PC-3 (cell line): ENCODE measurements around the gene ATOH8. TPM values are rescaled to one million over a fixed set of nuclear protein-coding genes. Genes with fewer than 3 reads are reported as not detected.

Experiments
- ATAC-seq: fragments of 200-7000 bp; cut with Tn5 transposase; 2 replicates; pipeline ENCODE4 v1.9.1; 2020; ENCODE audit warnings: mild to moderate bottlenecking, moderate library complexity
- BruUV-seq: library from RNA; stranded (reverse); fragments of 400-500 nt; replicated peaks from 2 replicates; lab custom pipeline; 2021; lab: Mats Ljungman, UMichigan
- CTCF ChIA-PET: fragments of 300-600 bp; sonication (Branson Sonifier 250); formaldehyde crosslinking; loops from one replicate; lab custom pipeline; 2022; ENCODE audit warnings: antibody characterized with exemption; lab: Charles Lee
- POLR2A ChIA-PET: fragments of 300-600 bp; sonication (Branson Sonifier 250); formaldehyde crosslinking; loops from one replicate; lab custom pipeline; 2022; ENCODE audit warnings: antibody characterized with exemption; ENCODE audit not compliant: unreplicated experiment; lab: Charles Lee
- DNase-seq: peaks from one replicate; pipeline ENCODE4 v3.0.0-alpha.2; 2015
- H2AFZ ChIP-seq: fragments of 300-600 bp; sonication (generic); 2 replicates; pipeline ENCODE4 v1.6.0; 2016; ENCODE audit warnings: antibody characterized with exemption, low read length
- H3F3A ChIP-seq: fragments of 300-600 bp; sonication (generic); one replicate; pipeline ENCODE4 v1.6.0; 2017; ENCODE audit warnings: antibody characterized with exemption, low read length, control low read depth, mild to moderate bottlenecking; ENCODE audit not compliant: unreplicated experiment
- H3K27ac ChIP-seq: fragments of 300-600 bp; sonication (generic); 2 replicates; pipeline ENCODE4 v1.5.1; 2016; ENCODE audit warnings: mild to moderate bottlenecking, low read length
- H3K27me3 ChIP-seq: fragments of 300-600 bp; sonication (generic); 2 replicates; pipeline ENCODE4 v1.6.1; 2016; ENCODE audit warnings: low read length, mixed read lengths
- H3K36me3 ChIP-seq: fragments of 300-600 bp; sonication (generic); 2 replicates; pipeline ENCODE4 v1.6.1; 2016; ENCODE audit warnings: low read depth, mixed run types, low read length, mixed read lengths
- H3K4me1 ChIP-seq: fragments of 300-600 bp; sonication (generic); 2 replicates; pipeline ENCODE4 v1.5.1; 2016; ENCODE audit warnings: low read length; ENCODE audit not compliant: insufficient read depth
- H3K4me2 ChIP-seq: fragments of 300-600 bp; sonication (generic); 2 replicates; pipeline ENCODE4 v1.6.0; 2016; ENCODE audit warnings: low read length
- H3K4me3 ChIP-seq: fragments of 300-600 bp; sonication (generic); 2 replicates; pipeline ENCODE4 v1.5.1; 2016; ENCODE audit warnings: mild to moderate bottlenecking, low read length, mixed read lengths
- H3K79me2 ChIP-seq: fragments of 300-600 bp; sonication (generic); 2 replicates; pipeline ENCODE4 v1.6.1; 2017; ENCODE audit warnings: low read length, mixed read lengths
- H3K9ac ChIP-seq: fragments of 300-600 bp; sonication (generic); 2 replicates; pipeline ENCODE4 v1.6.0; 2016; ENCODE audit warnings: mild to moderate bottlenecking, low read length
- H3K9me2 ChIP-seq: fragments of 300-600 bp; sonication (generic); replicated peaks from 2 replicates; pipeline ENCODE4 v1.6.1; 2016; ENCODE audit warnings: mixed run types, low read length, mixed read lengths
- H3K9me3 ChIP-seq: fragments of 300-600 bp; sonication (generic); 2 replicates; pipeline ENCODE4 v1.6.1; 2016; ENCODE audit warnings: low read length, mixed read lengths
- H4K20me1 ChIP-seq: fragments of 300-600 bp; sonication (generic); 2 replicates; pipeline ENCODE4 v1.6.1; 2016; ENCODE audit warnings: low read length, mixed read lengths
- CTCF ChIP-seq: fragments of 300-600 bp; sonication (generic); conservative IDR thresholded peaks from 2 replicates; pipeline ENCODE4 v1.5.1; 2017; ENCODE audit warnings: antibody characterized with exemption, low read depth, mild to moderate bottlenecking, low read length
- EZH2 ChIP-seq: fragments of 300-600 bp; sonication (generic); IDR thresholded peaks from one replicate; pipeline ENCODE4 v1.6.1; 2017; ENCODE audit warnings: antibody characterized with exemption, mild to moderate bottlenecking, low read length; ENCODE audit not compliant: unreplicated experiment
- EZH2phosphoT487 ChIP-seq: fragments of 300-600 bp; sonication (generic); IDR thresholded peaks from 2 replicates; pipeline ENCODE4 v1.6.1; 2018; ENCODE audit warnings: mild to moderate bottlenecking, antibody characterized with exemption, low read length, borderline replicate concordance
- intact Hi-C: fragments of 100-400 bp; cut with micrococcal nuclease; formaldehyde crosslinking; loops from 2 replicates; pipeline ENCODE4 v1.9.0; 2023
- total RNA-seq: library from RNA; depleted of rRNA; stranded (reverse); fragments of >200 nt; gene quantifications from 2 replicates; pipeline ENCODE4 v1.2.3, GENCODE V29; 2014

Gene ATOH8
- total RNA-seq, 1 experiment from 2014 or later: 0.04 TPM

GRCh38 chr2:85721641-85722040 is 32.1 kb upstream of the ATOH8 start:
- H3K9ac ChIP-seq: no peak overlapping the region
- H3K4me1 ChIP-seq: no peaks in the 10 kb centered on the region
- H3K79me2 ChIP-seq: no peaks in the 10 kb centered on the region
- POLR2A ChIA-PET: no interaction called here
- CTCF ChIA-PET: interaction anchor here (0.7 kb wide), 1 partner anchor 106 kb away, joined by 5 read pairs; no protein-coding TSS in a partner anchor
- H3K27me3 ChIP-seq: peaks cover 5% of the 10 kb centered on the region; the same call in 1 of the 2 replicates
- H3K27ac ChIP-seq: no peak overlapping the region
- H3K36me3 ChIP-seq: no peaks in the 10 kb centered on the region
- intact Hi-C loops: no loop called here
- H3K4me3 ChIP-seq: no peak overlapping the region
- no peaks in the 10 kb centered on the region for H3K9me3 ChIP-seq
- H4K20me1 ChIP-seq: no peaks in the 10 kb centered on the region
- no peaks in the 10 kb centered on the region for H3F3A ChIP-seq
- TF ChIP-seq EZH2 (no peak), CTCF (no peak), EZH2phosphoT487 (no peak)
- no TSS peak for BruUV-seq
- H2AFZ ChIP-seq: no peak overlapping the region
- no peak for ATAC-seq
- no peaks in the 10 kb centered on the region for H3K9me2 ChIP-seq
- no peak for DNase-seq
- H3K4me2 ChIP-seq: no peak overlapping the region

- Histone ChIP-seq H3K9ac (no peak overlapping the region), H3K4me1 (no peaks in the 10 kb centered on the region), H3K27ac (no peak overlapping the region), H2AFZ (no peak overlapping the region), H4K20me1 (no peaks in the 10 kb centered on the region), H3F3A (no peaks in the 10 kb centered on the region), H3K79me2 (no peaks in the 10 kb centered on the region), H3K36me3 (no peaks in the 10 kb centered on the region), H3K27me3 (peaks cover 5% of the 10 kb centered on the region; the same call in 1 of the 2 replicates), H3K4me2 (no peak overlapping the region), H3K9me2 (no peaks in the 10 kb centered on the region), H3K9me3 (no peaks in the 10 kb centered on the region), H3K4me3 (no peak overlapping the region)
- TF ChIP-seq EZH2phosphoT487 (no peak), EZH2 (no peak), CTCF (no peak)
- DNase-seq (no peak), ATAC-seq (no peak)
- intact Hi-C loops: no loop called here
- no TSS peak for BruUV-seq
- ChIA-PET POLR2A (no interaction called here), CTCF (interaction anchor here (0.7 kb wide), 1 partner anchor 105 kb away, joined by 5 read pairs; no protein-coding TSS in a partner anchor)
These were observed 31.3 kb upstream of the ATOH8 start for GRCh38 chr2:85722519-85722918.

- Histone ChIP-seq H3K27ac (no peak overlapping the region), H3K9ac (no peak overlapping the region), H3K9me2 (no peaks in the 10 kb centered on the region), H3K79me2 (no peaks in the 10 kb centered on the region), H3K4me2 (no peak overlapping the region), H3K27me3 (peaks cover 5% of the 10 kb centered on the region; the same call in 1 of the 2 replicates), H3K9me3 (no peaks in the 10 kb centered on the region), H3K4me1 (no peaks in the 10 kb centered on the region), H3K4me3 (no peak overlapping the region), H2AFZ (no peak overlapping the region), H3F3A (no peaks in the 10 kb centered on the region), H4K20me1 (no peaks in the 10 kb centered on the region), H3K36me3 (no peaks in the 10 kb centered on the region)
- intact Hi-C loops: no loop called here
- no peak for TF ChIP-seq EZH2phosphoT487
- no peak for TF ChIP-seq EZH2
- TF ChIP-seq CTCF: no peak
- no TSS peak for BruUV-seq
- ATAC-seq (no peak), DNase-seq (no peak)
- ChIA-PET POLR2A (interaction anchor here (0.6 kb wide), 1 partner anchor 76 kb away, joined by 3 read pairs; no protein-coding TSS in a partner anchor), CTCF (no interaction called here)
These were observed 30.0 kb upstream of the ATOH8 start for GRCh38 chr2:85723707-85724360.
